ENCODE data around the gene RALGAPA1. TPM values are rescaled to one million over a fixed set of nuclear protein-coding genes. Genes with fewer than 3 reads are reported as not detected.

RALGAPA1 gene
- total and polyA plus RNA-seq, 4 donors: 4.6 to 38.7 (median 13.4) TPM

GRCh38 chr14:35742032-35742371 is 67.1 kb downstream of the RALGAPA1 start:
- no peak for TF ChIP-seq SP1 (IDR thresholded peaks at IDR 0.05)
- no peak for TF ChIP-seq NR2F2 (IDR thresholded peaks at IDR 0.05)
- TF ChIP-seq, protein P1, sequence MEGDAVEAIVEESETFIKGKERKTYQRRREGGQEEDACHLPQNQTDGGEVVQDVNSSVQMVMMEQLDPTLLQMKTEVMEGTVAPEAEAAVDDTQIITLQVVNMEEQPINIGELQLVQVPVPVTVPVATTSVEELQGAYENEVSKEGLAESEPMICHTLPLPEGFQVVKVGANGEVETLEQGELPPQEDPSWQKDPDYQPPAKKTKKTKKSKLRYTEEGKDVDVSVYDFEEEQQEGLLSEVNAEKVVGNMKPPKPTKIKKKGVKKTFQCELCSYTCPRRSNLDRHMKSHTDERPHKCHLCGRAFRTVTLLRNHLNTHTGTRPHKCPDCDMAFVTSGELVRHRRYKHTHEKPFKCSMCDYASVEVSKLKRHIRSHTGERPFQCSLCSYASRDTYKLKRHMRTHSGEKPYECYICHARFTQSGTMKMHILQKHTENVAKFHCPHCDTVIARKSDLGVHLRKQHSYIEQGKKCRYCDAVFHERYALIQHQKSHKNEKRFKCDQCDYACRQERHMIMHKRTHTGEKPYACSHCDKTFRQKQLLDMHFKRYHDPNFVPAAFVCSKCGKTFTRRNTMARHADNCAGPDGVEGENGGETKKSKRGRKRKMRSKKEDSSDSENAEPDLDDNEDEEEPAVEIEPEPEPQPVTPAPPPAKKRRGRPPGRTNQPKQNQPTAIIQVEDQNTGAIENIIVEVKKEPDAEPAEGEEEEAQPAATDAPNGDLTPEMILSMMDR (IDR thresholded peaks at IDR 0.05; ENCODE audit: low read depth, low read length, missing input control): no peak
- no peak for TF ChIP-seq FOXA1 (IDR thresholded peaks at IDR 0.05)
- no peak for TF ChIP-seq GABPA (IDR thresholded peaks at IDR 0.05 in 1 of 2, conservative IDR thresholded peaks at IDR 0.05 in 1 of 2)
- no peak for TF ChIP-seq YY1 (IDR thresholded peaks at IDR 0.05)
- TF ChIP-seq REST (IDR thresholded peaks at IDR 0.05): no peak
- Histone ChIP-seq H3K4me3 (ENCODE audit: low read depth in 1 of 3, low read length in 3 of 3) (no peak overlapping the region), H3K9ac (ENCODE audit: low read depth in 1 of 2, low read length in 2 of 2) (no peak overlapping the region), H3K9me3 (ENCODE audit: control insufficient read depth in 4 of 4, low read length in 3 of 4) (no peaks in the 10 kb centered on the region), H3K4me1 (ENCODE audit: control insufficient read depth in 4 of 4, insufficient read depth in 4 of 4, low read length in 3 of 4) (no peaks in the 10 kb centered on the region), H3K36me3 (ENCODE audit: control insufficient read depth in 4 of 4, insufficient read depth in 3 of 4, low read depth in 1 of 4, low read length in 3 of 4) (peaks cover 1 to 17% (median 3%) of the 10 kb centered on the region in 4 donors), H3K27me3 (ENCODE audit: control insufficient read depth in 4 of 4, insufficient read depth in 4 of 4, low read length in 3 of 4) (no peaks in the 10 kb centered on the region), H3K27ac (ENCODE audit: low read depth in 1 of 2, low read length in 2 of 2) (no peak overlapping the region)
- 98% methylated on average over 1 of the region's 1 CpG for WGBS
- no peak for DNase-seq (ENCODE audit: low spot score)

DNA sequence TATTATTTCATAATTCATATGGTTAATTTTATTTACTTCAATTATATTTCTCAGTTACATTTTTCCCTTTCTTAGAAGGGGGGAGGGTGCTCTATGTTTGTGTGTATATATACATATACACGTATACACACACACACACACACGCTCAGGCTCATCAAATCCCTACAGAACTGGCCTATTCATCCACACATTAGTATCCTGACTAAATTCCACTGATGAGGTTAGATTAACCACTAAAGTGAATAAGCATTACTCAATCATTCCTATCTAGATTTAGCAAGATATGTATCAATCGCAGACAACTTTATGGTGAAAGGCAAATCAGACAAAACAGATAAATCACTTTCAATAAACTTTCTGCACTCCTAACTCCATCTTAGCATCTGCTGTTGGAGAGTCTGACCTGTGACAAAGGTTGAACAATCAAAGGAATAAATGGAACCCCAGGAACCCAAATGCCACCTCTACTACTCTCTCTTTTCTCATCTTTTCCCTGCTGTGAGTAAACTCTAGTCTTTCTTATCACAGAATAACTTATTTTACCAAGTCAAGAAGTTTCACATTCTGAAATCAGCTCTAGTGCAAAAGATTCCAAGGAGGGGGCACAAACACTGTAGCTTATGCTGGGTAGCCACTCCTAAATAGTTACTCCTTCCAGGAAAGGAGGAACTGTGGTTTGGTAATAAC is 67.6 kb downstream of the RALGAPA1 start:
- Histone ChIP-seq H3K27ac (ENCODE audit: low read depth in 1 of 2, low read length in 2 of 2) (no peak overlapping the region), H3K4me1 (ENCODE audit: control insufficient read depth in 4 of 4, insufficient read depth in 4 of 4, low read length in 3 of 4) (no peaks in the 10 kb centered on the region), H3K9me3 (ENCODE audit: control insufficient read depth in 4 of 4, low read length in 3 of 4) (no peaks in the 10 kb centered on the region), H3K27me3 (ENCODE audit: control insufficient read depth in 4 of 4, insufficient read depth in 4 of 4, low read length in 3 of 4) (no peaks in the 10 kb centered on the region), H3K4me3 (ENCODE audit: low read depth in 1 of 3, low read length in 3 of 3) (no peak overlapping the region), H3K9ac (ENCODE audit: low read depth in 1 of 2, low read length in 2 of 2) (no peak overlapping the region), H3K36me3 (ENCODE audit: control insufficient read depth in 4 of 4, insufficient read depth in 3 of 4, low read depth in 1 of 4, low read length in 3 of 4) (peaks cover 0 to 18% (median 3%) of the 10 kb centered on the region in 4 donors)
- DNase-seq (ENCODE audit: low spot score): no peak
- TF ChIP-seq, protein P1 (IDR thresholded peaks at IDR 0.05; ENCODE audit: low read depth, low read length, missing input control): no peak
- TF ChIP-seq GABPA (IDR thresholded peaks at IDR 0.05 in 1 of 2, conservative IDR thresholded peaks at IDR 0.05 in 1 of 2) (no peak), FOXA1 (IDR thresholded peaks at IDR 0.05) (no peak), RAD21 (IDR thresholded peaks at IDR 0.05) (no peak), REST (IDR thresholded peaks at IDR 0.05) (no peak), FOXA2 (IDR thresholded peaks at IDR 0.05) (no peak), MAX (IDR thresholded peaks at IDR 0.05) (no peak), JUND (IDR thresholded peaks at IDR 0.05) (no peak), TAF1 (conservative IDR thresholded peaks at IDR 0.05) (no peak), YY1 (IDR thresholded peaks at IDR 0.05) (no peak), ZBTB33 (IDR thresholded peaks at IDR 0.05) (no peak), HNF4A (conservative IDR thresholded peaks at IDR 0.05) (no peak)
- TF ChIP-seq, protein P2, sequence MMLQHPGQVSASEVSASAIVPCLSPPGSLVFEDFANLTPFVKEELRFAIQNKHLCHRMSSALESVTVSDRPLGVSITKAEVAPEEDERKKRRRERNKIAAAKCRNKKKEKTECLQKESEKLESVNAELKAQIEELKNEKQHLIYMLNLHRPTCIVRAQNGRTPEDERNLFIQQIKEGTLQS (IDR thresholded peaks at IDR 0.05): no peak
- 97% methylated on average over 3 of the region's 3 CpGs for WGBS
